ENCODE measurements around the gene VEGFC. TPM values are rescaled to one million over a fixed set of nuclear protein-coding genes. Genes with fewer than 3 reads are reported as not detected.

The VEGFC gene
- total RNA-seq, 4 donors from 2014 or later, result 2.6 to 14.9 (median 5.4) TPM

GRCh38 chr4:176680668-176681180 lies 112.0 kb downstream of the VEGFC start:
- H3K9me3 ChIP-seq, result no peaks in the 10 kb centered on the region
- DNase-seq, result no peak
- no peak for TF ChIP-seq POLR2A (IDR thresholded peaks at IDR 0.05)
- no peak for TF ChIP-seq CTCF (IDR thresholded peaks at IDR 0.05)
- H3K27me3 ChIP-seq, result no peaks in the 10 kb centered on the region
- H3K4me3 ChIP-seq, result no peak overlapping the region
- no peaks in the 10 kb centered on the region for H3K4me1 ChIP-seq
- H3K27ac ChIP-seq, result no peak overlapping the region
- no peaks in the 10 kb centered on the region for H3K36me3 ChIP-seq

GRCh38 chr4:176676901-176677300 lies 115.8 kb downstream of the VEGFC start:
- no peaks in the 10 kb centered on the region for H3K4me1 ChIP-seq
- DNase-seq, result no peak
- TF ChIP-seq CTCF (IDR thresholded peaks at IDR 0.05), result no peak
- no peak for TF ChIP-seq POLR2A (IDR thresholded peaks at IDR 0.05)
- no peak overlapping the region for H3K27ac ChIP-seq
- H3K9me3 ChIP-seq, result no peaks in the 10 kb centered on the region
- H3K36me3 ChIP-seq, result no peaks in the 10 kb centered on the region
- no peaks in the 10 kb centered on the region for H3K27me3 ChIP-seq
- no peak overlapping the region for H3K4me3 ChIP-seq

- H3K27me3 ChIP-seq, result no peaks in the 10 kb centered on the region
- H3K4me1 ChIP-seq, result no peaks in the 10 kb centered on the region
- H3K36me3 ChIP-seq, result no peaks in the 10 kb centered on the region
- no peak overlapping the region for H3K27ac ChIP-seq
- DNase-seq, result no peak
- no peaks in the 10 kb centered on the region for H3K9me3 ChIP-seq
- TF ChIP-seq CTCF (IDR thresholded peaks at IDR 0.05) (no peak), POLR2A (IDR thresholded peaks at IDR 0.05) (no peak)
- H3K4me3 ChIP-seq, result no peak overlapping the region
These were observed 116.9 kb downstream of the VEGFC start for GRCh38 chr4:176675810-176676209.

- DNase-seq, result no peak
- Histone ChIP-seq H3K36me3 (no peaks in the 10 kb centered on the region), H3K27me3 (no peaks in the 10 kb centered on the region), H3K4me1 (no peaks in the 10 kb centered on the region), H3K4me3 (no peak overlapping the region), H3K27ac (no peak overlapping the region), H3K9me3 (no peaks in the 10 kb centered on the region)
- TF ChIP-seq POLR2A (IDR thresholded peaks at IDR 0.05), result no peak
- TF ChIP-seq CTCF (IDR thresholded peaks at IDR 0.05), result no peak
These were observed 121.2 kb downstream of the VEGFC start for GRCh38 chr4:176671532-176671931.

- Histone ChIP-seq H3K27me3 (no peaks in the 10 kb centered on the region), H3K9me3 (no peaks in the 10 kb centered on the region), H3K27ac (no peak overlapping the region), H3K4me1 (no peaks in the 10 kb centered on the region), H3K4me3 (no peak overlapping the region), H3K36me3 (no peaks in the 10 kb centered on the region)
- DNase-seq, result no peak
- no peak for TF ChIP-seq POLR2A (IDR thresholded peaks at IDR 0.05)
- no peak for TF ChIP-seq CTCF (IDR thresholded peaks at IDR 0.05)
These were observed 124.4 kb downstream of the VEGFC start for GRCh38 chr4:176668324-176668723.

- Histone ChIP-seq H3K27ac (no peak overlapping the region), H3K36me3 (no peaks in the 10 kb centered on the region), H3K4me3 (no peak overlapping the region), H3K4me1 (no peaks in the 10 kb centered on the region), H3K27me3 (no peaks in the 10 kb centered on the region), H3K9me3 (no peaks in the 10 kb centered on the region)
- TF ChIP-seq POLR2A (IDR thresholded peaks at IDR 0.05) (no peak), CTCF (IDR thresholded peaks at IDR 0.05) (no peak)
- no peak for DNase-seq
These were observed 127.8 kb downstream of the VEGFC start for GRCh38 chr4:176664964-176665363.

Measured in Peyer's patch (tissue), 4 donors.